Esophagus squamous epithelium (tissue), 5 donors: ENCODE measurements around the gene TMEM19. TPM values are rescaled to one million over a fixed set of nuclear protein-coding genes. Genes with fewer than 3 reads are reported as not detected.

Experiments used
- DNase-seq: peaks from one replicate; lab custom pipeline; 2025; lab: John Stamatoyannopoulos, UW
- H3K27ac ChIP-seq, 4 donors: fragments of 200-600 bp; sonication (generic); one replicate each; pipeline ENCODE4 v1.5.1; 2016 to 2019; ENCODE audit warnings: mild to moderate bottlenecking in 1 of 4
- H3K27me3 ChIP-seq, 4 donors: fragments of 200-600 bp; sonication (generic); 1 replicate in 3 of 4; 2 replicates in 1 of 4; pipeline versions ENCODE4 v1.5.1 to v1.6.0; 2017 to 2021; ENCODE audit warnings: antibody characterized with exemption in 1 of 4
- H3K36me3 ChIP-seq, 3 donors: fragments of 200-600 bp; sonication (generic); one replicate each; pipeline ENCODE4 v1.5.1; 2016 to 2019
- H3K4me1 ChIP-seq, 3 donors: fragments of 200-600 bp; sonication (generic); one replicate each; pipeline ENCODE4 v1.5.1; 2017 to 2019
- H3K4me3 ChIP-seq, 4 donors: fragments of 200-600 bp; sonication (generic); 1 replicate in 3 of 4; 2 replicates in 1 of 4; pipeline ENCODE4 v1.5.1; 2016 to 2019; ENCODE audit warnings: mild to moderate bottlenecking in 2 of 4, moderate library complexity in 1 of 4
- H3K9me3 ChIP-seq, 3 donors: fragments of 200-600 bp; sonication (generic); one replicate each; pipeline ENCODE4 v1.5.1; 2016 to 2019
- CTCF ChIP-seq, 6 experiments: fragments of 450-650 bp in 4 of 6; fragments of 200-600 bp in 2 of 6; sonication (generic) in 2 of 6; IDR thresholded peaks; one replicate each; pipeline ENCODE4 v1.5.1; 2016 to 2019; ENCODE audit warnings: antibody characterized with exemption in 6 of 6, mild to moderate bottlenecking in 4 of 6, moderate library complexity in 4 of 6
- POLR2A ChIP-seq, 4 donors: fragments of 450-650 bp; IDR thresholded peaks; one replicate each; pipeline ENCODE4 v1.6.1; 2017; ENCODE audit warnings: antibody characterized with exemption in 4 of 4, mild to moderate bottlenecking in 4 of 4, moderate library complexity in 3 of 4
- whole genome bisulfite sequencing, 2 donors: methylation state at CpG; one replicate each; pipeline ENCODE4 v1.1.5; 2018; 5-methylcytosine and 5-hydroxymethylcytosine counted together
- intact Hi-C: fragments of 100-400 bp; cut with DNase I; formaldehyde crosslinking; loops from one replicate; pipeline ENCODE4 v1.15.0; 2022
- total RNA-seq, 4 donors: library from RNA; depleted of rRNA; stranded (reverse); fragments of >200 nt; gene quantifications; one replicate each; pipeline ENCODE4 v1.1.0, GENCODE V29; 2016
- donor health status: DM: yes; HTN: yes; CAD: no.

The TMEM19 gene
- total RNA-seq, 4 donors from 2014 or later = 48.2 to 94.5 (median 68.4) TPM

- Histone ChIP-seq H3K9me3 (no peaks in the 10 kb centered on the region), H3K4me1 (peaks cover 6 to 69% (median 6%) of the 10 kb centered on the region in 3 donors), H3K36me3 (peaks cover 0 to 82% (median 18%) of the 10 kb centered on the region in 3 donors), H3K27me3 (no peaks in the 10 kb centered on the region), H3K27ac (peak overlapping the region in 1 of 4 donors; percentile 18), H3K4me3 (no peak overlapping the region)
- TF ChIP-seq CTCF (IDR thresholded peaks at IDR 0.05) = no peak
- TF ChIP-seq POLR2A (IDR thresholded peaks at IDR 0.05) = no peak
- DNase-seq = no peak
- intact Hi-C loops = no loop called here
- WGBS, 2 donors = 72 to 79% methylated on average over 2 of the region's 2 CpGs
Measured at GRCh38 chr12:71649401-71649800, 36.5 kb upstream of the TMEM19 start.

- no peak for DNase-seq
- 71 to 89% methylated on average over 1 of the region's 1 CpG for WGBS, 2 donors
- Histone ChIP-seq H3K4me3 (no peak overlapping the region), H3K27ac (no peak overlapping the region), H3K27me3 (no peaks in the 10 kb centered on the region), H3K4me1 (peaks cover 6 to 80% (median 6%) of the 10 kb centered on the region in 3 donors), H3K9me3 (no peaks in the 10 kb centered on the region), H3K36me3 (peaks cover 0 to 65% (median 8%) of the 10 kb centered on the region in 3 donors)
- intact Hi-C loops = no loop called here
- TF ChIP-seq CTCF (IDR thresholded peaks at IDR 0.05) (no peak), POLR2A (IDR thresholded peaks at IDR 0.05) (no peak)
Measured at GRCh38 chr12:71652656-71653055, 33.2 kb upstream of the TMEM19 start.

GRCh38 chr12:71653137-71653536 is 32.7 kb upstream of the TMEM19 start:
- no peak overlapping the region for H3K27ac ChIP-seq
- intact Hi-C loops = no loop called here
- WGBS, 2 donors = 94 to 95% methylated on average over 2 of the region's 2 CpGs
- H3K4me1 ChIP-seq = peaks cover 1 to 76% (median 3%) of the 10 kb centered on the region in 3 donors
- TF ChIP-seq POLR2A (IDR thresholded peaks at IDR 0.05) (no peak), CTCF (IDR thresholded peaks at IDR 0.05) (no peak)
- H3K4me3 ChIP-seq = no peak overlapping the region
- peaks cover 0 to 67% (median 8%) of the 10 kb centered on the region in 3 donors for H3K36me3 ChIP-seq
- H3K27me3 ChIP-seq = no peaks in the 10 kb centered on the region
- no peak for DNase-seq
- H3K9me3 ChIP-seq = no peaks in the 10 kb centered on the region

GRCh38 chr12:71654200-71654599 is 31.7 kb upstream of the TMEM19 start:
- no peaks in the 10 kb centered on the region for H3K9me3 ChIP-seq
- H3K4me1 ChIP-seq = peaks cover 0 to 66% (median 0%) of the 10 kb centered on the region in 3 donors
- DNase-seq = no peak
- H3K27ac ChIP-seq = no peak overlapping the region
- intact Hi-C loops = no loop called here
- TF ChIP-seq POLR2A (IDR thresholded peaks at IDR 0.05) (no peak), CTCF (IDR thresholded peaks at IDR 0.05) (no peak)
- no peak overlapping the region for H3K4me3 ChIP-seq
- H3K36me3 ChIP-seq = peaks cover 0 to 78% (median 8%) of the 10 kb centered on the region in 3 donors
- WGBS, 2 donors = 64 to 92% methylated on average over 3 of the region's 3 CpGs
- no peaks in the 10 kb centered on the region for H3K27me3 ChIP-seq

GRCh38 chr12:71655495-71655894 is 30.4 kb upstream of the TMEM19 start:
- TF ChIP-seq POLR2A (IDR thresholded peaks at IDR 0.05) (no peak), CTCF (IDR thresholded peaks at IDR 0.05) (no peak)
- 34 to 37% methylated on average over 1 of the region's 1 CpG for WGBS, 2 donors
- intact Hi-C loops = no loop called here
- H3K27me3 ChIP-seq = no peaks in the 10 kb centered on the region
- H3K27ac ChIP-seq = no peak overlapping the region
- H3K36me3 ChIP-seq = peaks cover 0 to 81% (median 8%) of the 10 kb centered on the region in 3 donors
- no peaks in the 10 kb centered on the region for H3K9me3 ChIP-seq
- no peak for DNase-seq
- H3K4me3 ChIP-seq = no peak overlapping the region
- peaks cover 0 to 64% (median 2%) of the 10 kb centered on the region in 3 donors for H3K4me1 ChIP-seq
